K562 (cell line): Measurements from ENCODE around the gene SNTG2.
"Not testable (repeated sequence)": the region's sequence is repeated elsewhere in the genome, so short reads cannot be mapped to it uniquely, and the experiment has no call there.

Experiments
- CHD2 ChIP-seq: IDR thresholded peaks from 2 replicates; pipeline ENCODE4 v1.6.1; 2011; ENCODE audit warnings: low read depth, low read length
- COPS2 ChIP-seq: fragments of 450-650 bp; conservative IDR thresholded peaks from 2 replicates; pipeline ENCODE4 v1.6.1; 2016; ENCODE audit warnings: mild to moderate bottlenecking, moderate library complexity
- KHSRP ChIP-seq: fragments of 450-650 bp; IDR thresholded peaks from 2 replicates; pipeline ENCODE4 v1.6.1; 2017
- RBM39 ChIP-seq: fragments of 200-400 bp; formaldehyde crosslinking; optimal IDR thresholded peaks from 2 replicates; pipeline ENCODE3; 2018; ENCODE audit warnings: low read depth, low read length
- ZNF121 ChIP-seq: sonication (generic); formaldehyde crosslinking; conservative IDR thresholded peaks from 2 replicates; pipeline ENCODE4 v1.8.0; 2022; ENCODE audit warnings: missing genetic modification reagents

GRCh38 chr2:1390118-1390517, 439.5 kb downstream of the SNTG2 start:
- TF ChIP-seq COPS2; RBM39; ZNF121 (CRISPR knock-in tag); KHSRP; CHD2: not testable (repeated sequence)
